ENCODE results near the gene MLST8. TPM values are rescaled to one million over a fixed set of nuclear protein-coding genes. Genes with fewer than 3 reads are reported as not detected.

The MLST8 gene
- total RNA-seq, 1 experiment from 2014 or later: 58.7 TPM

- H3K27me3 ChIP-seq (ENCODE audit: insufficient read depth, low read length): no peaks in the 10 kb centered on the region
- peaks cover 9% of the 10 kb centered on the region; the same call in 1 of the 2 replicates for H4K20me1 ChIP-seq (ENCODE audit: insufficient read depth)
- intact Hi-C loops (cut with micrococcal nuclease): no loop called here
- peaks cover 37% of the 10 kb centered on the region for H3K79me2 ChIP-seq (ENCODE audit: insufficient read depth, low read length)
- POLR2A ChIA-PET: no interaction called here
- H2AFZ ChIP-seq (ENCODE audit: low read depth, low read length, poor library complexity, severe bottlenecking): no peak overlapping the region
- peak; percentile 34 for TF ChIP-seq POLR2A (IDR thresholded peaks at IDR 0.05; ENCODE audit: borderline replicate concordance, extremely low read depth, insufficient read depth, insufficient read length)
- TF ChIP-seq CBX3 (IDR thresholded peaks at IDR 0.05; ENCODE audit: low read depth): no peak
- no peaks in the 10 kb centered on the region for H3K9me3 ChIP-seq (ENCODE audit: control insufficient read depth in 1 of 2, insufficient read depth in 1 of 2, low read depth in 1 of 2, low read length in 2 of 2)
- H3K9ac ChIP-seq (ENCODE audit: low read length): peak overlapping the region; percentile 92
- H3K4me2 ChIP-seq (ENCODE audit: low read length): peak overlapping the region; percentile 99
- peak overlapping the region; percentile 62 to 84 for H3K4me3 ChIP-seq (replicated peaks in 1 of 2; ENCODE audit: low read depth in 1 of 2, low read length in 2 of 2)
- no peaks in the 10 kb centered on the region for H3K9me2 ChIP-seq (ENCODE audit: insufficient read depth)
- RAD21 ChIA-PET (ENCODE audit: low non-redundant PET in 1 of 2, low total read pairs in 2 of 2, uncharacterized antibody in 2 of 2, unreplicated experiment in 2 of 2): no interaction called here
- ATAC-seq (no peak), DNase-seq (ENCODE audit: low read depth, low spot score) (no peak)
- CTCF ChIA-PET: no interaction called here
- peaks cover 23 to 37% of the 10 kb centered on the region in 2 experiments for H3K4me1 ChIP-seq (ENCODE audit: control insufficient read depth in 1 of 2, insufficient read depth in 2 of 2, low read length in 2 of 2)
- peaks cover 2 to 22% of the 10 kb centered on the region in 2 experiments; a peak in 2 of 4 replicates for H3K36me3 ChIP-seq (ENCODE audit: control insufficient read depth in 1 of 2, insufficient read depth in 2 of 2, low read length in 2 of 2)
- BruUV-seq (replicated peaks): TSS peak; percentile 82
- peak overlapping the region; percentile 98 for H3K27ac ChIP-seq (ENCODE audit: low read depth, low read length)
These were observed 7.4 kb downstream of the MLST8 start for GRCh38 chr16:2212362-2213324.

GRCh38 chr16:2213817-2214718 is 8.8 kb downstream of the MLST8 start:
- ChIA-PET POLR2A (interaction anchor here (0.7 to 2.7 kb wide), 6 partner anchors 16 to 274 kb away, joined by 3 to 17 read pairs (median 8); partner anchors contain the start of genes ECI1, RPS2 and TRAF7), CTCF (interaction anchor here (1.6 to 2.3 kb wide), 2 partner anchors 19 to 38 kb away, joined by 7 to 13 read pairs; partner anchors contain the start of gene ECI1), RAD21 (ENCODE audit: low non-redundant PET in 1 of 2, low total read pairs in 2 of 2, uncharacterized antibody in 2 of 2, unreplicated experiment in 2 of 2) (interaction anchor here in 1 of 2 experiments (1.0 kb wide), 1 partner anchor 19 kb away, joined by 5 read pairs; no protein-coding TSS in a partner anchor)
- H3K9me2 ChIP-seq (ENCODE audit: insufficient read depth): no peaks in the 10 kb centered on the region
- intact Hi-C loops (cut with micrococcal nuclease): no loop called here
- peaks cover 33% of the 10 kb centered on the region for H3K79me2 ChIP-seq (ENCODE audit: insufficient read depth, low read length)
- no TSS peak for BruUV-seq (replicated peaks)
- H3K9me3 ChIP-seq (ENCODE audit: control insufficient read depth in 1 of 2, insufficient read depth in 1 of 2, low read depth in 1 of 2, low read length in 2 of 2): no peaks in the 10 kb centered on the region
- peaks cover 0 to 14% of the 10 kb centered on the region in 2 experiments; a peak in 2 of 4 replicates for H3K36me3 ChIP-seq (ENCODE audit: control insufficient read depth in 1 of 2, insufficient read depth in 2 of 2, low read length in 2 of 2)
- peak overlapping the region; percentile 99 for H3K4me2 ChIP-seq (ENCODE audit: low read length)
- TF ChIP-seq ZFX (IDR thresholded peaks at IDR 0.05) (peak; percentile 97), ZBTB33 (IDR thresholded peaks at IDR 0.05; ENCODE audit: extremely low read depth, insufficient replicate concordance, low read length) (no peak)
- ATAC-seq (peak; percentile 0; the same call in 1 of the 2 replicates), DNase-seq (ENCODE audit: low read depth, low spot score) (no peak)
- H3K4me1 ChIP-seq (ENCODE audit: control insufficient read depth in 1 of 2, insufficient read depth in 2 of 2, low read length in 2 of 2): peaks cover 23 to 37% of the 10 kb centered on the region in 2 experiments
- peak overlapping the region; percentile 92 for H3K9ac ChIP-seq (ENCODE audit: low read length)
- peaks cover 9% of the 10 kb centered on the region; the same call in 1 of the 2 replicates for H4K20me1 ChIP-seq (ENCODE audit: insufficient read depth)
- H2AFZ ChIP-seq (ENCODE audit: low read depth, low read length, poor library complexity, severe bottlenecking): no peak overlapping the region
- peak overlapping the region; percentile 62 to 84 for H3K4me3 ChIP-seq (replicated peaks in 1 of 2; ENCODE audit: low read depth in 1 of 2, low read length in 2 of 2)
- H3K27me3 ChIP-seq (ENCODE audit: insufficient read depth, low read length): no peaks in the 10 kb centered on the region
- H3K27ac ChIP-seq (ENCODE audit: low read depth, low read length): peak overlapping the region; percentile 98
